SK-N-SH treated with all-trans-retinoic acid at 6 μM for 48 hours (cell line): ENCODE data around the gene NBAS.

Experiments used
- ARNTL ChIP-seq: fragments of 450-650 bp; formaldehyde crosslinking; IDR thresholded peaks from 2 replicates; pipeline ENCODE4 v1.5.0; 2020; ENCODE audit warnings: low read depth, mild to moderate bottlenecking, moderate library complexity, borderline replicate concordance
- BACH2 ChIP-seq: fragments of 250-450 bp; sonication (Bioruptor Pico); IDR thresholded peaks from 2 replicates; pipeline ENCODE4 v1.9.0; 2021; ENCODE audit warnings: mild to moderate bottlenecking, borderline replicate concordance
- RARB ChIP-seq: fragments of 250-450 bp; sonication (Bioruptor Pico); IDR thresholded peaks from 2 replicates; pipeline ENCODE4 v1.8.0; 2021; ENCODE audit warnings: mild to moderate bottlenecking, moderate library complexity
- TOX ChIP-seq: fragments of 250-450 bp; sonication (Bioruptor Pico); IDR thresholded peaks from 2 replicates; pipeline ENCODE4 v1.8.0; 2021; ENCODE audit warnings: mild to moderate bottlenecking, moderate library complexity, borderline replicate concordance
- ZFP3 ChIP-seq: fragments of 250-450 bp; sonication (Bioruptor Pico); IDR thresholded peaks from 2 replicates; pipeline ENCODE4 v1.5.0; 2020; ENCODE audit warnings: mild to moderate bottlenecking, moderate library complexity
- ZFP30 ChIP-seq: fragments of 450-650 bp; formaldehyde crosslinking; IDR thresholded peaks from 2 replicates; pipeline ENCODE4 v1.5.0; 2022; ENCODE audit warnings: mild to moderate bottlenecking, moderate library complexity
- ZNF565 ChIP-seq: fragments of 450-650 bp; formaldehyde crosslinking; conservative IDR thresholded peaks from 2 replicates; pipeline ENCODE4 v1.5.0; 2020; ENCODE audit warnings: low read depth, mild to moderate bottlenecking, moderate library complexity
- ZNF70 ChIP-seq: fragments of 450-650 bp; formaldehyde crosslinking; IDR thresholded peaks from 2 replicates; pipeline ENCODE4 v1.5.0; 2020; ENCODE audit warnings: mild to moderate bottlenecking, moderate library complexity
- ZNF8 ChIP-seq: fragments of 450-650 bp; formaldehyde crosslinking; IDR thresholded peaks from 2 replicates; pipeline ENCODE4 v1.5.0; 2020; ENCODE audit warnings: mild to moderate bottlenecking, moderate library complexity
- TF ChIP-seq, protein P1 (sequence below): fragments of 250-450 bp; sonication (Bioruptor Pico); IDR thresholded peaks from 2 replicates; pipeline ENCODE4 v1.8.0; 2020; ENCODE audit warnings: mild to moderate bottlenecking, moderate library complexity, borderline replicate concordance
- TF ChIP-seq, protein P2 (sequence below): fragments of 250-450 bp; sonication (Bioruptor Pico); IDR thresholded peaks from 2 replicates; pipeline ENCODE4 v1.5.1; 2021; ENCODE audit warnings: mild to moderate bottlenecking, moderate library complexity
- TF ChIP-seq, protein P3 (sequence below): fragments of 250-450 bp; sonication (Bioruptor Pico); IDR thresholded peaks from 2 replicates; pipeline ENCODE4 v1.8.0; 2021; ENCODE audit warnings: low read depth, mild to moderate bottlenecking, moderate library complexity, borderline replicate concordance

DNA sequence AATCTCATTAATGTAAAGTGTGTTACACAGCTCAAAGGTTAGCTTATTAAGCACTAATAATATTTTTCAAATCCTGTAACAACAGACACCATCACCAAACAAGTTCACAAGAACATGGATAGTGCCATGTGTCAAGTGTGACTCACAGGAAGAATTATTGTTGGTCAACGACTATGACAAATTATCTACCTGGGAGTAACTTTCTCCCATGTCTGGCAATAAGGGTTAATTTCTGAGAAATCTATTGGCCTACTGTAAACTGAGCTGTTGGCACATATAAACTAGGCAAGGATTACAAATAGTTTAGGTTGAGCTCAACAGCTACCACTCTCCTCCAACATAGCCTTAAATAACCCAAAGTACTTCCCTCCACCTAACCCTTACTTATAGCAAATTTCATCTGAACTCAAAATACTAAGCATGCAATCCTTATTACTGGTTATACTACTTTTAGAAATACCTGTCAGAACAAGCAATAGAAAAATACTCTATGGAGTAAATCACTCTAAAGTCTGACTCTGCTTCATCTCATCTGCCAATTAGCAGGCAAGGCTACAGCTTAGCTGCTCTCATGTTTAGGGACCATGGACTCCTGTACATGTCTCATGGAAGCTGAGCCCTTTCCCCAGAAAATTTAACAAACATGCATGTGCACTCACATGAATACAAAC is 223.0 kb downstream of the NBAS start:
- TF ChIP-seq, protein P1, sequence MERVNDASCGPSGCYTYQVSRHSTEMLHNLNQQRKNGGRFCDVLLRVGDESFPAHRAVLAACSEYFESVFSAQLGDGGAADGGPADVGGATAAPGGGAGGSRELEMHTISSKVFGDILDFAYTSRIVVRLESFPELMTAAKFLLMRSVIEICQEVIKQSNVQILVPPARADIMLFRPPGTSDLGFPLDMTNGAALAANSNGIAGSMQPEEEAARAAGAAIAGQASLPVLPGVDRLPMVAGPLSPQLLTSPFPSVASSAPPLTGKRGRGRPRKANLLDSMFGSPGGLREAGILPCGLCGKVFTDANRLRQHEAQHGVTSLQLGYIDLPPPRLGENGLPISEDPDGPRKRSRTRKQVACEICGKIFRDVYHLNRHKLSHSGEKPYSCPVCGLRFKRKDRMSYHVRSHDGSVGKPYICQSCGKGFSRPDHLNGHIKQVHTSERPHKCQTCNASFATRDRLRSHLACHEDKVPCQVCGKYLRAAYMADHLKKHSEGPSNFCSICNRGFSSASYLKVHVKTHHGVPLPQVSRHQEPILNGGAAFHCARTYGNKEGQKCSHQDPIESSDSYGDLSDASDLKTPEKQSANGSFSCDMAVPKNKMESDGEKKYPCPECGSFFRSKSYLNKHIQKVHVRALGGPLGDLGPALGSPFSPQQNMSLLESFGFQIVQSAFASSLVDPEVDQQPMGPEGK: no peak
- no peak for TF ChIP-seq ZFP30 (CRISPR knock-in tag)
- TF ChIP-seq, protein P2, sequence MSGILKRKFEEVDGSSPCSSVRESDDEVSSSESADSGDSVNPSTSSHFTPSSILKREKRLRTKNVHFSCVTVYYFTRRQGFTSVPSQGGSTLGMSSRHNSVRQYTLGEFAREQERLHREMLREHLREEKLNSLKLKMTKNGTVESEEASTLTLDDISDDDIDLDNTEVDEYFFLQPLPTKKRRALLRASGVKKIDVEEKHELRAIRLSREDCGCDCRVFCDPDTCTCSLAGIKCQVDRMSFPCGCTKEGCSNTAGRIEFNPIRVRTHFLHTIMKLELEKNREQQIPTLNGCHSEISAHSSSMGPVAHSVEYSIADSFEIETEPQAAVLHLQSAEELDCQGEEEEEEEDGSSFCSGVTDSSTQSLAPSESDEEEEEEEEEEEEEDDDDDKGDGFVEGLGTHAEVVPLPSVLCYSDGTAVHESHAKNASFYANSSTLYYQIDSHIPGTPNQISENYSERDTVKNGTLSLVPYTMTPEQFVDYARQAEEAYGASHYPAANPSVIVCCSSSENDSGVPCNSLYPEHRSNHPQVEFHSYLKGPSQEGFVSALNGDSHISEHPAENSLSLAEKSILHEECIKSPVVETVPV (CRISPR knock-in tag): no peak
- no peak for TF ChIP-seq ZNF70 (CRISPR knock-in tag)
- no peak for TF ChIP-seq RARB (CRISPR knock-in tag)
- TF ChIP-seq ZFP3 (CRISPR knock-in tag): no peak
- TF ChIP-seq TOX: no peak
- TF ChIP-seq, protein P3, sequence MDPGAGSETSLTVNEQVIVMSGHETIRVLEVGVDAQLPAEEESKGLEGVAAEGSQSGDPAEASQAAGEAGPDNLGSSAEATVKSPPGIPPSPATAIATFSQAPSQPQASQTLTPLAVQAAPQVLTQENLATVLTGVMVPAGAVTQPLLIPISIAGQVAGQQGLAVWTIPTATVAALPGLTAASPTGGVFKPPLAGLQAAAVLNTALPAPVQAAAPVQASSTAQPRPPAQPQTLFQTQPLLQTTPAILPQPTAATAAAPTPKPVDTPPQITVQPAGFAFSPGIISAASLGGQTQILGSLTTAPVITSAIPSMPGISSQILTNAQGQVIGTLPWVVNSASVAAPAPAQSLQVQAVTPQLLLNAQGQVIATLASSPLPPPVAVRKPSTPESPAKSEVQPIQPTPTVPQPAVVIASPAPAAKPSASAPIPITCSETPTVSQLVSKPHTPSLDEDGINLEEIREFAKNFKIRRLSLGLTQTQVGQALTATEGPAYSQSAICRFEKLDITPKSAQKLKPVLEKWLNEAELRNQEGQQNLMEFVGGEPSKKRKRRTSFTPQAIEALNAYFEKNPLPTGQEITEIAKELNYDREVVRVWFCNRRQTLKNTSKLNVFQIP (CRISPR knock-in tag): no peak
- TF ChIP-seq ZNF8 (CRISPR knock-in tag): no peak
- no peak for TF ChIP-seq ARNTL (CRISPR knock-in tag)
- TF ChIP-seq ZNF565 (CRISPR knock-in tag): no peak
- TF ChIP-seq BACH2 (CRISPR knock-in tag): no peak
